GM19035 (cell line): ENCODE results near the gene KLK13.

Source experiments
- ATAC-seq: cut with Tn5 transposase; IDR thresholded peaks from one replicate; pipeline ENCODE4 v1.9.1; 2021; ENCODE audit not compliant: unreplicated experiment

The KLK13 gene

GRCh38 chr19:51093101-51093500 is 28.2 kb upstream of the KLK13 start:
- no peak for ATAC-seq

GRCh38 chr19:51091895-51092873 is 27.3 kb upstream of the KLK13 start:
- no peak for ATAC-seq

- ATAC-seq: no peak
Observed at GRCh38 chr19:51091126-51091525, 26.2 kb upstream of the KLK13 start.

- ATAC-seq: no peak
Observed at GRCh38 chr19:51090471-51090870, 25.6 kb upstream of the KLK13 start.

GRCh38 chr19:51089786-51090185 is 24.9 kb upstream of the KLK13 start:
- no peak for ATAC-seq

GRCh38 chr19:51086153-51086850 is 21.4 kb upstream of the KLK13 start:
- no peak for ATAC-seq

GRCh38 chr19:51084505-51084904 is 19.6 kb upstream of the KLK13 start:
- no peak for ATAC-seq

- no peak for ATAC-seq
Observed at GRCh38 chr19:51083783-51084182, 18.9 kb upstream of the KLK13 start.

- ATAC-seq: no peak
Observed at GRCh38 chr19:51083181-51083580, 18.3 kb upstream of the KLK13 start.

GRCh38 chr19:51082611-51083010 is 17.7 kb upstream of the KLK13 start, which contains the start of gene KLK14:
Gene KLK14 (minus strand): TSS chr19:51082887. CDS start chr19:51082614, 273 bp downstream.
- no peak for ATAC-seq

- no peak for ATAC-seq
Observed at GRCh38 chr19:51081476-51081875, 16.6 kb upstream of the KLK13 start.

GRCh38 chr19:51079481-51080110 is 14.7 kb upstream of the KLK13 start:
- no peak for ATAC-seq

GRCh38 chr19:51078731-51079130 is 13.8 kb upstream of the KLK13 start:
- no peak for ATAC-seq

GRCh38 chr19:51078104-51078503 is 13.2 kb upstream of the KLK13 start:
- no peak for ATAC-seq

GRCh38 chr19:51076631-51077213 is 11.8 kb upstream of the KLK13 start:
- ATAC-seq: no peak

GRCh38 chr19:51075998-51076397 is 11.1 kb upstream of the KLK13 start:
- no peak for ATAC-seq

GRCh38 chr19:51071095-51071405 is 6.2 kb upstream of the KLK13 start:
- no peak for ATAC-seq

GRCh38 chr19:51070334-51071094 is 5.6 kb upstream of the KLK13 start:
- no peak for ATAC-seq

GRCh38 chr19:51066393-51067186 is 1.7 kb upstream of the KLK13 start:
- ATAC-seq: no peak
